H9 (cell line): ENCODE data around the gene PKDCC. TPM values are rescaled to one million over a fixed set of nuclear protein-coding genes. Genes with fewer than 3 reads are reported as not detected.

ENCODE experiments used
- DNase-seq: peaks from one replicate; pipeline ENCODE4 v3.0.0-alpha.2; 2017
- H2AFZ ChIP-seq: one replicate; pipeline ENCODE4 v1.6.1; 2013; ENCODE audit warnings: mild to moderate bottlenecking, low read length, control low read depth, moderate library complexity
- H2AK5ac ChIP-seq: 2 replicates; pipeline ENCODE4 v1.6.1; 2013; ENCODE audit warnings: low read length, control low read depth, mixed read lengths; ENCODE audit not compliant: insufficient read length
- H2BK120ac ChIP-seq: one replicate; pipeline ENCODE4 v1.6.1; 2013; ENCODE audit warnings: low read depth, mild to moderate bottlenecking, low read length, control low read depth, inconsistent platforms; ENCODE audit not compliant: poor library complexity, severe bottlenecking
- H2BK12ac ChIP-seq: 2 replicates; pipeline ENCODE4 v1.6.1; 2013; ENCODE audit warnings: low read length, control low read depth, mixed read lengths, low read depth; ENCODE audit not compliant: insufficient read length
- H2BK15ac ChIP-seq: 2 replicates; pipeline ENCODE4 v1.6.1; 2013; ENCODE audit warnings: low read depth, low read length, control low read depth
- H2BK20ac ChIP-seq: one replicate; pipeline ENCODE4 v1.6.1; 2013; ENCODE audit warnings: low read depth, mild to moderate bottlenecking, low read length, control low read depth, inconsistent platforms; ENCODE audit not compliant: poor library complexity, severe bottlenecking
- H2BK5ac ChIP-seq: 2 replicates; pipeline ENCODE4 v1.6.1; 2013; ENCODE audit warnings: low read length, control low read depth, mixed read lengths; ENCODE audit not compliant: insufficient read length
- H3K14ac ChIP-seq: 2 replicates; pipeline ENCODE4 v1.6.1; 2013; ENCODE audit warnings: low read length, control low read depth; ENCODE audit not compliant: insufficient read depth
- H3K18ac ChIP-seq: 2 replicates; pipeline ENCODE4 v1.6.1; 2013; ENCODE audit warnings: low read depth, mild to moderate bottlenecking, mixed read lengths, low read length, control low read depth; ENCODE audit not compliant: insufficient read length
- H3K23ac ChIP-seq: 2 replicates; pipeline ENCODE4 v1.6.1; 2013; ENCODE audit warnings: low read length, control low read depth, mixed read lengths, low read depth; ENCODE audit not compliant: insufficient read length
- H3K23me2 ChIP-seq: 2 replicates; pipeline ENCODE4 v1.6.1; 2013; ENCODE audit warnings: low read depth, mild to moderate bottlenecking, mixed read lengths, low read length, control low read depth; ENCODE audit not compliant: insufficient read length, poor library complexity, severe bottlenecking
- H3K27ac ChIP-seq: 2 replicates; pipeline ENCODE4 v1.5.1; 2013; ENCODE audit warnings: low read length, control low read depth, mixed read lengths, low read depth; ENCODE audit not compliant: insufficient read length
- H3K27me3 ChIP-seq: 2 replicates; pipeline ENCODE4 v1.6.1; 2013; ENCODE audit warnings: low read length, control low read depth, inconsistent platforms; ENCODE audit not compliant: insufficient read depth
- H3K4ac ChIP-seq: 2 replicates; pipeline ENCODE4 v1.6.1; 2013; ENCODE audit warnings: low read depth, mild to moderate bottlenecking, control low read depth, inconsistent platforms, low read length, moderate library complexity
- H3K4me1 ChIP-seq: 2 replicates; pipeline ENCODE4 v1.6.1; 2013; ENCODE audit warnings: low read length, control low read depth, inconsistent platforms; ENCODE audit not compliant: insufficient read depth
- H3K4me2 ChIP-seq: 2 replicates; pipeline ENCODE4 v1.6.1; 2013; ENCODE audit warnings: low read length, control low read depth, mixed read lengths; ENCODE audit not compliant: insufficient read length, insufficient read depth
- H3K56ac ChIP-seq: 2 replicates; pipeline ENCODE4 v1.6.1; 2013; ENCODE audit warnings: low read depth, mild to moderate bottlenecking, mixed read lengths, low read length, control low read depth; ENCODE audit not compliant: insufficient read length
- H3K79me1 ChIP-seq: 2 replicates; pipeline ENCODE4 v1.6.1; 2013; ENCODE audit warnings: low read depth, mild to moderate bottlenecking, moderate library complexity, low read length, control low read depth, inconsistent platforms; ENCODE audit not compliant: insufficient read depth, poor library complexity, severe bottlenecking
- H3K79me2 ChIP-seq: 2 replicates; pipeline ENCODE4 v1.6.1; 2013; ENCODE audit warnings: low read length, control low read depth, inconsistent platforms; ENCODE audit not compliant: insufficient read depth
- H3K9ac ChIP-seq: 2 replicates; pipeline ENCODE4 v1.6.1; 2013; ENCODE audit warnings: low read length, control low read depth, mixed read lengths; ENCODE audit not compliant: insufficient read length; ENCODE audit errors: extremely low read depth
- H3K9me3 ChIP-seq: one replicate; pipeline ENCODE4 v1.6.1; 2013; ENCODE audit warnings: low read depth, low read length, inconsistent platforms; ENCODE audit not compliant: control insufficient read depth
- H3T11ph ChIP-seq: one replicate; pipeline ENCODE4 v1.6.1; 2013; ENCODE audit warnings: mild to moderate bottlenecking, low read length, control low read depth, inconsistent platforms
- H4K20me1 ChIP-seq: one replicate; pipeline ENCODE4 v1.6.1; 2013; ENCODE audit not compliant: control insufficient read depth, insufficient read length, insufficient read depth
- H4K5ac ChIP-seq: 2 replicates; pipeline ENCODE4 v1.6.1; 2013; ENCODE audit warnings: low read depth, mild to moderate bottlenecking, mixed read lengths, low read length, control low read depth; ENCODE audit not compliant: insufficient read length
- H4K8ac ChIP-seq: replicated peaks from 2 replicates; pipeline ENCODE4 v1.6.1; 2013; ENCODE audit warnings: low read length, control low read depth, mixed read lengths, low read depth; ENCODE audit not compliant: insufficient read length
- H4K91ac ChIP-seq: 2 replicates; pipeline ENCODE4 v1.6.1; 2013; ENCODE audit warnings: low read depth, mild to moderate bottlenecking, moderate library complexity, mixed read lengths, low read length, control low read depth; ENCODE audit not compliant: insufficient read length
- H3K27ac Mint-ChIP-seq, 3 experiments: 2 replicates in 2 of 3; 3 replicates in 1 of 3; pipeline ENCODE4 v1.8.0; 2020 to 2021; ENCODE audit warnings: mixed read lengths in 3 of 3, mild to moderate bottlenecking in 1 of 3, moderate library complexity in 1 of 3
- H3K27me3 Mint-ChIP-seq: 2 replicates; pipeline ENCODE4 v1.8.0; 2021; ENCODE audit warnings: low read depth, mild to moderate bottlenecking, moderate library complexity, mixed read lengths
- H3K36me3 Mint-ChIP-seq, 3 experiments: 2 replicates in 2 of 3; 3 replicates in 1 of 3; pipeline ENCODE4 v1.8.0; 2020 to 2021; ENCODE audit warnings: low read depth in 3 of 3, mixed read lengths in 3 of 3; ENCODE audit not compliant: insufficient read depth in 1 of 3
- H3K4me1 Mint-ChIP-seq, 2 experiments: 2 replicates each; pipeline ENCODE4 v1.8.0; 2020; ENCODE audit warnings: mixed read lengths in 2 of 2
- H3K4me3 Mint-ChIP-seq, 2 experiments: 2 replicates in 1 of 2; 3 replicates in 1 of 2; pipeline ENCODE4 v1.8.0; 2020 to 2021; ENCODE audit warnings: mild to moderate bottlenecking in 2 of 2, mixed read lengths in 2 of 2, moderate library complexity in 1 of 2
- H3K9me3 Mint-ChIP-seq, 2 experiments: 2 replicates in 1 of 2; 3 replicates in 1 of 2; pipeline ENCODE4 v1.8.0; 2020; ENCODE audit warnings: mild to moderate bottlenecking in 2 of 2, mixed read lengths in 2 of 2, moderate library complexity in 1 of 2
- WGBS: extraction: QIAGEN DNeasy Blood & Tissue Kit; methylation state at CpG from one replicate; pipeline ENCODE4 v1.1.7; 2013; ENCODE audit warnings: missing lambda C conversion rate, low lambda C conversion rate, mixed read lengths; ENCODE audit not compliant: insufficient read length; ENCODE audit errors: extremely low coverage; 5-methylcytosine and 5-hydroxymethylcytosine counted together
- total RNA-seq: library from RNA; stranded (reverse); gene quantifications from 2 replicates; pipeline ENCODE4 v1.2.1, GENCODE V29; 2021
- TF ChIP-seq, protein P1 (sequence below): fragments of 200-600 bp; sonication (generic); conservative IDR thresholded peaks from 3 replicates; pipeline ENCODE4 v1.8.0; 2021; ENCODE audit warnings: antibody characterized with exemption, mild to moderate bottlenecking

The PKDCC gene
- total RNA-seq, 1 experiment from 2014 or later, result 134 TPM

- Histone ChIP-seq H3K79me2 (no peaks in the 10 kb centered on the region), H4K8ac (no peak overlapping the region), H2BK12ac (no peak overlapping the region), H3T11ph (no peak overlapping the region), H3K23ac (no peak overlapping the region), H2AFZ (no peak overlapping the region), H2BK15ac (no peak overlapping the region), H3K4me2 (no peak overlapping the region), H3K56ac (no peak overlapping the region), H3K4me1 (no peaks in the 10 kb centered on the region), H2AK5ac (no peak overlapping the region), H3K18ac (no peak overlapping the region), H3K14ac (no peak overlapping the region), H4K5ac (no peak overlapping the region), H3K27me3 (no peaks in the 10 kb centered on the region), H3K27ac (no peak overlapping the region), H3K9me3 (no peaks in the 10 kb centered on the region), H3K79me1 (no peaks in the 10 kb centered on the region), H4K20me1 (no peaks in the 10 kb centered on the region), H3K4ac (no peak overlapping the region), H3K23me2 (no peaks in the 10 kb centered on the region), H2BK5ac (no peak overlapping the region), H3K9ac (no peak overlapping the region), H2BK120ac (no peak overlapping the region), H2BK20ac (no peak overlapping the region), H4K91ac (no peak overlapping the region)
- DNase-seq, result no peak
- H3K4me3 Mint-ChIP-seq, result no peak overlapping the region
- H3K4me1 Mint-ChIP-seq, result peaks cover 19 to 33% of the 10 kb centered on the region in 2 experiments
- no peaks in the 10 kb centered on the region; a peak in 1 of 5 replicates for H3K9me3 Mint-ChIP-seq
- peaks cover 24 to 40% (median 32%) of the 10 kb centered on the region in 3 experiments; a peak in 6 of 7 replicates for H3K36me3 Mint-ChIP-seq
- peak overlapping the region in 2 of 3 experiments; percentile 20 to 53; a peak in 2 of 7 replicates for H3K27ac Mint-ChIP-seq
- H3K27me3 Mint-ChIP-seq, result peaks cover 2% of the 10 kb centered on the region; the same call in 1 of the 2 replicates
- WGBS, result no CpG with 5 or more reads among the region's 14 CpGs
- TF ChIP-seq, protein P1, sequence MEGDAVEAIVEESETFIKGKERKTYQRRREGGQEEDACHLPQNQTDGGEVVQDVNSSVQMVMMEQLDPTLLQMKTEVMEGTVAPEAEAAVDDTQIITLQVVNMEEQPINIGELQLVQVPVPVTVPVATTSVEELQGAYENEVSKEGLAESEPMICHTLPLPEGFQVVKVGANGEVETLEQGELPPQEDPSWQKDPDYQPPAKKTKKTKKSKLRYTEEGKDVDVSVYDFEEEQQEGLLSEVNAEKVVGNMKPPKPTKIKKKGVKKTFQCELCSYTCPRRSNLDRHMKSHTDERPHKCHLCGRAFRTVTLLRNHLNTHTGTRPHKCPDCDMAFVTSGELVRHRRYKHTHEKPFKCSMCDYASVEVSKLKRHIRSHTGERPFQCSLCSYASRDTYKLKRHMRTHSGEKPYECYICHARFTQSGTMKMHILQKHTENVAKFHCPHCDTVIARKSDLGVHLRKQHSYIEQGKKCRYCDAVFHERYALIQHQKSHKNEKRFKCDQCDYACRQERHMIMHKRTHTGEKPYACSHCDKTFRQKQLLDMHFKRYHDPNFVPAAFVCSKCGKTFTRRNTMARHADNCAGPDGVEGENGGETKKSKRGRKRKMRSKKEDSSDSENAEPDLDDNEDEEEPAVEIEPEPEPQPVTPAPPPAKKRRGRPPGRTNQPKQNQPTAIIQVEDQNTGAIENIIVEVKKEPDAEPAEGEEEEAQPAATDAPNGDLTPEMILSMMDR, result no peak
Observed at GRCh38 chr2:42060718-42061619, 13.1 kb downstream of the PKDCC start.
